IMR-90 (cell line): Measurements from ENCODE around the gene AGAP9. TPM values are rescaled to one million over a fixed set of nuclear protein-coding genes. Genes with fewer than 3 reads are reported as not detected.
"Not testable (repeated sequence)": the region's sequence is repeated elsewhere in the genome, so short reads cannot be mapped to it uniquely, and the experiment has no call there.

Experiments
- ATAC-seq: fragments of 200-7000 bp; cut with Tn5 transposase; 2 replicates; pipeline ENCODE4 v1.9.1; 2020; ENCODE audit warnings: low read depth, mild to moderate bottlenecking, moderate library complexity
- BruUV-seq: library from RNA; stranded (reverse); fragments of 400-500 nt; replicated peaks from 2 replicates; lab custom pipeline; 2021; lab: Mats Ljungman, UMichigan
- CTCF ChIA-PET: fragments of 300-600 bp; formaldehyde crosslinking; extraction: SDS; loops from one replicate; lab custom pipeline; 2021; ENCODE audit warnings: antibody characterized with exemption; lab: Yijun Ruan, JAX
- POLR2A ChIA-PET: fragments of 300-600 bp; sonication (Branson Sonifier 250); formaldehyde crosslinking; loops from one replicate; lab custom pipeline; 2022; ENCODE audit warnings: antibody characterized with exemption; ENCODE audit not compliant: unreplicated experiment; lab: Charles Lee
- DNase-seq: peaks from one replicate; pipeline ENCODE4 v3.0.0; 2013
- H2AFZ ChIP-seq: replicated peaks from 2 replicates; pipeline ENCODE3; 2013; ENCODE audit warnings: low read length, mild to moderate bottlenecking; ENCODE audit not compliant: poor library complexity
- H2AK5ac ChIP-seq: 2 replicates; pipeline ENCODE4 v1.6.1; 2013; ENCODE audit warnings: low read depth, low read length, inconsistent platforms
- H2AK9ac ChIP-seq: replicated peaks from 2 replicates; pipeline ENCODE3; 2013; ENCODE audit warnings: mild to moderate bottlenecking, low read depth, low read length, moderate library complexity; ENCODE audit not compliant: poor library complexity
- H2BK120ac ChIP-seq: 2 replicates; pipeline ENCODE4 v1.6.1; 2013; ENCODE audit warnings: low read depth, low read length, inconsistent platforms
- H2BK15ac ChIP-seq: 3 replicates; pipeline ENCODE4 v1.6.1; 2013; ENCODE audit warnings: low read depth, low read length, inconsistent platforms
- H2BK20ac ChIP-seq: 2 replicates; pipeline ENCODE4 v1.6.1; 2013; ENCODE audit warnings: low read depth, mild to moderate bottlenecking, inconsistent platforms, low read length, moderate library complexity
- H2BK5ac ChIP-seq: 2 replicates; pipeline ENCODE4 v1.6.1; 2013; ENCODE audit warnings: mild to moderate bottlenecking, low read depth, low read length, inconsistent platforms; ENCODE audit not compliant: poor library complexity, severe bottlenecking
- H3K14ac ChIP-seq: replicated peaks from 2 replicates; pipeline ENCODE4 v1.6.1; 2013; ENCODE audit warnings: low read depth, low read length, inconsistent platforms
- H3K18ac ChIP-seq: 2 replicates; pipeline ENCODE4 v1.6.1; 2013; ENCODE audit warnings: low read depth, low read length, control low read depth
- H3K23ac ChIP-seq: 2 replicates; pipeline ENCODE4 v1.6.1; 2013; ENCODE audit warnings: low read depth, low read length, inconsistent platforms
- H3K27ac ChIP-seq: 2 replicates; pipeline ENCODE4 v1.5.1; 2013; ENCODE audit warnings: mild to moderate bottlenecking, control low read depth, low read length; ENCODE audit not compliant: insufficient read depth
- H3K27me3 ChIP-seq: 2 replicates; pipeline ENCODE4 v1.6.1; 2013; ENCODE audit warnings: low read length; ENCODE audit not compliant: control insufficient read depth, insufficient read depth
- H3K36me3 ChIP-seq: 2 replicates; pipeline ENCODE4 v1.6.1; 2013; ENCODE audit warnings: low read length, mixed read lengths; ENCODE audit not compliant: control insufficient read depth, insufficient read depth
- H3K4ac ChIP-seq: 2 replicates; pipeline ENCODE4 v1.6.1; 2013; ENCODE audit warnings: low read depth, low read length, inconsistent platforms
- H3K4me1 ChIP-seq: 2 replicates; pipeline ENCODE4 v1.6.1; 2013; ENCODE audit warnings: low read length, mixed read lengths; ENCODE audit not compliant: control insufficient read depth, insufficient read depth
- H3K4me2 ChIP-seq: 2 replicates; pipeline ENCODE4 v1.6.1; 2013; ENCODE audit warnings: low read depth, mild to moderate bottlenecking, control low read depth, low read length, moderate library complexity
- H3K4me3 ChIP-seq: 2 replicates; pipeline ENCODE4 v1.5.1; 2013; ENCODE audit warnings: low read depth, mild to moderate bottlenecking, control low read depth, low read length, moderate library complexity; ENCODE audit not compliant: insufficient read depth
- H3K56ac ChIP-seq: 2 replicates; pipeline ENCODE4 v1.6.1; 2013; ENCODE audit warnings: low read length, inconsistent platforms; ENCODE audit not compliant: insufficient read depth; ENCODE audit errors: extremely low read depth
- H3K79me1 ChIP-seq, 2 experiments: 2 replicates each; pipeline ENCODE4 v1.6.1; 2013; ENCODE audit warnings: low read length in 2 of 2, inconsistent platforms in 1 of 2, low read depth in 1 of 2
- H3K9ac ChIP-seq: 2 replicates; pipeline ENCODE4 v1.6.1; 2013; ENCODE audit warnings: low read depth, low read length, control low read depth
- H3K9me1 ChIP-seq: 2 replicates; pipeline ENCODE4 v1.6.1; 2013; ENCODE audit warnings: low read length, inconsistent platforms; ENCODE audit not compliant: insufficient read depth
- H3K9me3 ChIP-seq: 2 replicates; pipeline ENCODE4 v1.6.1; 2013; ENCODE audit warnings: low read length; ENCODE audit not compliant: control insufficient read depth, insufficient read depth
- H4K20me1 ChIP-seq: 2 replicates; pipeline ENCODE4 v1.6.1; 2013; ENCODE audit warnings: low read length, inconsistent platforms; ENCODE audit not compliant: insufficient read depth
- H4K5ac ChIP-seq: 2 replicates; pipeline ENCODE4 v1.6.1; 2013; ENCODE audit warnings: mild to moderate bottlenecking, low read depth, low read length, control low read depth
- H4K8ac ChIP-seq, 2 experiments: 2 replicates each; pipeline ENCODE4 v1.6.1; 2013; ENCODE audit warnings: low read depth in 2 of 2, low read length in 2 of 2, control low read depth in 1 of 2, inconsistent platforms in 1 of 2
- H4K91ac ChIP-seq: 2 replicates; pipeline ENCODE4 v1.6.1; 2013; ENCODE audit warnings: low read depth, low read length, inconsistent platforms; ENCODE audit not compliant: insufficient read depth
- WGBS, 2 experiments: methylation state at CpG; one replicate each; pipeline versions ENCODE4 v1.1.5 to v1.1.7; 2013; ENCODE audit warnings: missing lambda C conversion rate in 2 of 2; ENCODE audit not compliant: insufficient read length in 1 of 2; ENCODE audit errors: extremely low coverage in 2 of 2; 5-methylcytosine and 5-hydroxymethylcytosine counted together
- dilution Hi-C: fragments of 300-500 bp; cut with HindIII; formaldehyde crosslinking; loops from one replicate; pipeline ENCODE4 v1.14.3; 2018; ENCODE audit warnings: low sequenced_read_pairs; ENCODE audit not compliant: unreplicated experiment
- in situ Hi-C: fragments of 300-500 bp; cut with MboI; formaldehyde crosslinking; loops from 3 replicates; pipeline ENCODE4 v1.14.3; 2019; ENCODE audit warnings: low sequenced_read_pairs, inconsistent platforms, mixed read lengths
- intact Hi-C: fragments of 100-400 bp; cut with micrococcal nuclease; formaldehyde crosslinking; loops from 2 replicates; pipeline ENCODE4 v1.10.0; 2022
- polyA plus RNA-seq, 3 experiments: library from polyadenylated mRNA; depleted of rRNA; stranded (reverse); fragments of >200 nt; gene quantifications; 2 replicates each; pipeline ENCODE4 v1.2.3, GENCODE V29; 2012; ENCODE audit warnings: low replicate concordance in 1 of 3
- total RNA-seq: library from RNA; depleted of rRNA; stranded (reverse); fragments of >200 nt; gene quantifications from 2 replicates; pipeline ENCODE4 v1.2.3, GENCODE V29; 2012

Gene AGAP9
- total and polyA plus RNA-seq, 2 of the 4 experiments (the other 2 are of a cell fraction) = 3.2 to 11.2 TPM

GRCh38 chr10:47467458-47467857, 56.0 kb downstream of the AGAP9 start:
- H3K27me3 ChIP-seq, H2AK5ac ChIP-seq, H2AFZ ChIP-seq, H3K9me1 ChIP-seq, H3K23ac ChIP-seq, H4K5ac ChIP-seq, H3K4me3 ChIP-seq, in situ Hi-C loops, BruUV-seq, CTCF ChIA-PET, H4K91ac ChIP-seq, H4K20me1 ChIP-seq, H3K4ac ChIP-seq, H3K14ac ChIP-seq, H3K9ac ChIP-seq, H3K79me1 ChIP-seq, H3K9me3 ChIP-seq, H3K18ac ChIP-seq, H2AK9ac ChIP-seq, intact Hi-C loops, H2BK120ac ChIP-seq, H2BK5ac ChIP-seq, H4K8ac ChIP-seq, POLR2A ChIA-PET, H3K36me3 ChIP-seq, DNase-seq, dilution Hi-C loops, ATAC-seq, H3K4me1 ChIP-seq, H3K27ac ChIP-seq, H2BK20ac ChIP-seq, H3K56ac ChIP-seq, H2BK15ac ChIP-seq, H3K4me2 ChIP-seq: not testable (repeated sequence)
- WGBS, 2 experiments = no CpG with 5 or more reads among the region's 5 CpGs

GRCh38 chr10:47465216-47465917, 58.1 kb downstream of the AGAP9 start:
- H3K9ac ChIP-seq, H3K27me3 ChIP-seq, H3K23ac ChIP-seq, H3K4ac ChIP-seq, BruUV-seq, H3K9me1 ChIP-seq, H2AK9ac ChIP-seq, H3K79me1 ChIP-seq, POLR2A ChIA-PET, H3K18ac ChIP-seq, H3K56ac ChIP-seq, H3K9me3 ChIP-seq, dilution Hi-C loops, intact Hi-C loops, in situ Hi-C loops, H3K4me1 ChIP-seq, H3K27ac ChIP-seq, H4K5ac ChIP-seq, H2BK20ac ChIP-seq, DNase-seq, H3K4me3 ChIP-seq, H2AFZ ChIP-seq, H4K20me1 ChIP-seq, ATAC-seq, H4K91ac ChIP-seq, H2BK5ac ChIP-seq, H3K36me3 ChIP-seq, H3K4me2 ChIP-seq, H3K14ac ChIP-seq: not testable (repeated sequence)
- Histone ChIP-seq H2BK15ac (peak overlapping the region; percentile 1; the same call in 1 of the 3 replicates), H4K8ac (peak overlapping the region in 1 of 2 experiments; percentile 23; a peak in 1 of 4 replicates), H2BK120ac (peak overlapping the region; percentile 64), H2AK5ac (peak overlapping the region; percentile 67; the same call in 1 of the 2 replicates)
- CTCF ChIA-PET = interaction anchor here (0.5 kb wide), 1 partner anchor 1071 kb away, joined by 4 read pairs; no protein-coding TSS in a partner anchor
- 100% methylated on average over 1 of the region's 14 CpGs; no CpG with 5 or more reads in 1 of the 2 experiments for WGBS, 2 experiments
